Measurements from ENCODE around the gene EPRS1.
"Not testable (repeated sequence)": the region's sequence is repeated elsewhere in the genome, so short reads cannot be mapped to it uniquely, and the experiment has no call there.

Gene EPRS1

DNA sequence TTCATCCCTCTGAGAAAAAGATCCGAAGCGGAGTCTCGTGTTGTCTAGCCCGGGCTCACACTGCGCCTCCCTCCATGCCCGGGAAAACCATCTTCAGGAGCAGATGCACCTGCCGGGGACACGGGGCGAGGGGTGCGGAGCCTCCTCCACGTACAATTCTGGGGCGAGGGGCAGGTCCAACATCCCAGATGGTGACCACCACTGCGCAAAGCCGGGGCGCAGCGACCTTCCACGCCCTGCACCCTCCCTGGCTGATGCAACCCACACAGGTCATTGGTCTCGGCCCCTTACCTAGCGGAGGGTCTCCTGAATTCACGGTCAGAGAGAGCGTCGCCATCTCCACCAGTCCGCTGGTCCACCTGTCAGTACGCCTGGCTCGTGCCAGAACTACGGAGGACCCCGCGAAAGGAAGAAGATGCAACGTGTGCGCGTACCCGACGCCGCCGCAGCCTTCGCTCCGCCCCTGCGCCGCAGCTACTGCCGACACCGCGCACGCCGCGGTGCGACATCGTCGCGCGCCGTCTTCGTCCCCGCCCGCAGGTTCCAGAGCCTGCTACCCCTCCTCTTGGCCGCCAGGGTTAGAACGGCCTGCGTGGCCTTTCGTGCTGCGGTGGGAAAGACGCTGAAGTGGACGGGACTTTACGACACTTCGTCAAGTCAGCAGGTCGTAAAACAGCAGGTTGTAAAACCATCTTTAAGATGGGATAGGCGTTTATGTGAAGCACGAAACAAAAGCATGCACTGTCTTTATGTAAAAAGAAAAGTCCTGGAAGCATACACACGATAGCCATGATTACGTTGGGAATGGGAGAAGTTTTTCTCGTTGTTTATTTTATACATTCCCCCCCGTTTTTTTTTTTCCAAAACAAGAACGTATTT, at the start of gene EPRS1:
Gene EPRS1 (minus strand): TSS at position 454 of the 879 bp plus-strand sequence. CDS start 117 bp downstream, at position 337.
- DNase-seq = peak; percentile 97 to 98 (median 97)

DNA sequence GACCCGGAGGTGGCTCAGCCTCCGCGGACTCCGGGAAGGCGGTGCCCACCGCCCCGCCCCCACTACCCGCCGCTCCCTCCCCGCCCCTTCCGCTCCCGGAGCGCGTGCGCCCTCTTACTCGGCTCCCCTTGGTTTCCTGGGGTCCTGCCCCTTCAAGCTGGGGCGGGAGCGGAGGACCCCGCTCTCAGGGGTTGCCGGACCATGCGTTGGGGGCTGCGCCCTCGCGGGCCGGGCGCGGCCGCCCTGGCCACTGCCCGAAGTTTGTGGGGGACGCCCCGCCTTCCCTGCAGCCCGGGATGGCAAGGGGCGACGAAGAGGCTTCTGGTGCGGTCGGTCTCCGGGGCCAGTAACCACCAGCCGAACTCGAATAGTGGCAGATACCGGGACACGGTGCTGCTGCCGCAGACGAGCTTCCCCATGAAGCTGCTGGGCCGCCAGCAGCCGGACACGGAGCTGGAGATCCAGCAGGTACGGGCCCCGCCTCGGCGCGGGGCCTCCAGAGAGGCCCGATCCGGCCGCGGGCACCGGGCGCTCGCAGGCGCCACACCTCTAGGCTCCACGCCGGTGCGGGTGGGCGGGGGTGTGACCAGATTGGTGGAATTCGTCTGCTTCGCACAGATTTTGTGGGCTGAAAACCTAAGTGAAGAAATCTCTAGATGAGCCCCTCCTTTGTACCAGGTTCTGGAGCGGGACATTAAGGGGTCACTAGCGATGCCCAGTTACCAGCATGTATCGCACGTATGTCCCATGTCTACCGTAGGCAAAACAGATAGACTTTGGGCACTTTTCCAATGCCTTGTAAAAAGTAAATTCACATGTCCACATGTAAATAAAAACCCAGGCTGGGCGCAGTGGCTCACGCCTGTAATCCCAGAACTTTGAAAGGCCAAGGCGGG, 48.0 kb upstream of the EPRS1 start, which contains the start of gene IARS2:
Gene IARS2 (plus strand): TSS at position 117 of the 896 bp plus-strand sequence. CDS start 85 bp downstream, at position 202.
- DNase-seq = peak; percentile 87 to 96 (median 93)

DNA sequence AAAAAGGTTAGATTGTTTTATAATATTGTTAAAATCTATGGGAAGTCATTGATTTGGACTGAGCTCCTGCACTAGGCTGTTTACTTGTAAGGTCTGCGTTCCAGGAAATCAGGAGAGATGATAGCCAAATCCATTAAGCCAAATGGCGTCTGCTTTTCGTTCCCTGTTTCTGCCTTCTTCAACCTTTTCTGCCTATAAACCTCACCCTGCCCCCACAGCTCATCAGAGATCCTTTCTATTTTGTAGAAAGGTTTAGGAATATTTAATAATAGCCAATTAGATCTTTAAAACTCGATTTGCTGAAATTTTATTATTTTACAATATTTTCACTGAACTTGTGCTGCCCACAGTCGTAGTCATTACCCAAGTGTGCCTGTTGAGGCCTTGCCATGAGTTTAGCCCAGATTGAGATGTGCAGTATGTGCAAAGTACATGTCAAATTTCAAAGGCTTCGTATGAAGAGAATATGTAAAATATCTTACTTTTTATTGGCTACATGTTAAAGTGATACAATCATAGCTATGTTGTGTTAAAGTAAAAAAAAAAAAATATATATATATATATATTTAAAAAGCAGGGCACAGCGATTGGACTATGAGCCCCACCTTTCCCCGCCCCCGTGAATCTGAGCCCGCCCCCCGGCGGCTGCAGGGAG, 47.2 kb upstream of the EPRS1 start:
- no peak for DNase-seq

DNA sequence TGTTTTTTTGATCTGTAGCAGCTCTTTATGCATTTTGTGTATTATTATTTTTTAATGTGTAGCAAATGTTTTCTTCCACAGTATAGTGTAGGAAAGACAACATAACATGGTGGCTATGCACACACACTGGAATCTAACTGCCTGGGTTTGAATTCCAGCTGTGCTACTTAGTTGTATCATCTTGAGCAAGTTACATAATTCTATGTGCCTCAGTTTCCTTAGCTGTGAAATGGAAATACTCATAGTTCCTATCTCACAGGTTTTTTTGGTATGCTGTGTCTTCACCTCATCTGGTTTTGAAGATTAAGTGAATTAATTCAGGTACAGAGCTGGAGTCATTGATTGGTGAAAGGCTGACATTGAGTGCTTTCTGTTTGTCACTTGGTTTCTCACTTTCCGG, 46.4 kb upstream of the EPRS1 start:
- DNase-seq = no peak

DNA sequence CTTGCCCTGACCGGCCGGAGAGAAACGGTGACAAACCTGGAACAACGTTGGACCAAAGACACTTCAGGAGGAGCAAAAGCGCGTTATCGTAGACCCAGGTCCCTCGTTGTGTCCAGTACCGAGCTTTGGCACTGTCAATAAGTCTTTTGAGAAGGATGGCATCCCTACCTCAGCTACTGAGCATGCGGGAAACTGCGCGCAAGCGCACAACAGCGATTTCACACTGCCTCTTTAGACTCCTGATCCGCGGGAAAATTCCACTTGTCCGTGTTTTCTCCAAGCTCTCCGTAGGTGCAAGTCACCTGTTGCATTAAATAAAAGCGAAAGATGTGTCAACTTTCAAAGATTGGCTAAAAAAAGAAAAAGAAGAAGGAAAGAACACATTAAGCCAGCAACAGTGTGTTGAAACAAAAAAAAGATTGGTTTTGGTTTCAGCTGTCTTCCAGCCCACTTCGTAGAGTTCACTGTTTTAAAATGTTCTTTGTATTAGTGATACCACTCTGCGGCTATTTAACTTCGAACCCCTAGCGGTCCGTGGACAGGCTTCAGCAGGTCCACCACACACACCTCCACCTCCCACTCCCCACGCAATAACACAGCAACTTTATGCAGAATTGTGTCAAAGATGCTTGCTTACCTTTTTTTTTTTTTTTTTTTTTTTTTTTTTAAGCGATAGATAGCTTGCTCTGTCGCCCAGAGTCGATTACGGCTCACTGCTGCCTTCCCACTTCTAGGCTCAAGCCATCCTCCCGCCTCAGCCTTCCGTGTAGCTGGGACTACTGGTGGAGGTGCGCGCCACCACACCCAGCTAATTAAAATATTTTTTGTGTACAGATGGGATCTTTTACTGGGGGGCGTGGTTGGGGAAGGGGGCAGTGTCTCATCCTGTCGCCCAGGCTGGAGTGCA, 43.6 kb upstream of the EPRS1 start, which contains the start of gene BPNT1:
Gene BPNT1 (minus strand): TSS at position 139 of the 907 bp plus-strand sequence. CDS start 9,942 bp downstream, outside the sequence.
- peak; percentile 95 to 97 (median 97) for DNase-seq

DNA sequence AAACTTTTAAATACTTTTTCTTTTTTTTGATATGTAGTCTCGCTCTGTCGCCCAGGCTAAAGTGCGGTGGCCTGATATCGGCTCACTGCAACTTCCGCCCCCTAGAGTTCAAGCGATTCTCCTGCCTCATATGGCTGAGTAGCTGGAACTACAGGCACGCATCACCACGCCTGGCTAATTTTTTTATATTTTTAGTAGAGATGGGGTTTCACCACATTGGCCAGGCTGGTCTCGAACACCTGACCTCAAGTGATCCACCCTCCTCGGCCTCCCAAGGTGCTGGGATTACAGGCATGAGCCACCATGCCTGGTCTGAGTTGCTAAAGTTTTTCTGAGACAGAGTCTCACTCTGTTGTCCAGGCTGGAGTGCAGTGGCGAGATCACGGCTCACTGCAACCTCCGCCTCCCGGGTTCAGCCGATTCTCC, 40.0 kb upstream of the EPRS1 start:
- DNase-seq = not testable (repeated sequence)

DNA sequence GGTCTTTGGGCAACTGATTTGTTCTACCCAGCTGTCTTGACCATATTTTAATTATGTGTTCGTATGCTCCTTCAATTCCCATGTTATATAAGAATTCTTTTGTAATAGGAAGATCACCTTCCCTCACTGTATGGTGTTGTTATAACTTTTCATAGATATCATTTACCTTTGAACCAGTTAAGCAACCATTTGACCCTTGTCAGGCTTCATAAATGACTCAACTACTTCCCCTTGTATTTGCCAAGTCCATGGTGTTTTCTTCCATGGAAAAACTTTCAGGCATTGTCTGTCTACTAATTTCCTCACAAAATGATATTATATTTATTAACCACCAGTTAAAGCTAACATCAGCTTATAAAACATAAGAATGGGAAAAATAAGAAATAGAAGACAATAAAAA, 38.2 kb upstream of the EPRS1 start:
- DNase-seq = peak in 2 of 3 donors; percentile 22 to 26

DNA sequence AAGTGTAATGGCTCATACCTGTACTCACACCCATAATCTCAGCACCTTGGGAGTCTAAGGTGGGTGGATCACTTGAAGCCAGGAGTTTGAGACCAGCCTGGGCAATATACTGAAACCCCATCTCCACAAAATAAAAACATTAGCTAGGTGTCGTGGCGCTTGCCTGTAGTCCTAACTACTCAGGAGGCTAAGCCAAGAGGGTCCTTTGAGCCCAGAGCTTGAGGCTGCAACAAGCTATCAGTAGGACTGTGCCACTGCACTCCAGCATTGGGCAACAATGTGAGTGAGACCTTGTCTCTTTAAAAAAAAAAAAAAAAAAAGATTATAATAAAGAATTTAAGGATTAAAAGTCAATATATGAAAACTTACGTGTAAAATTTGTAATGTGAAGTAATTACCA, 31.6 kb upstream of the EPRS1 start:
- DNase-seq = no peak

DNA sequence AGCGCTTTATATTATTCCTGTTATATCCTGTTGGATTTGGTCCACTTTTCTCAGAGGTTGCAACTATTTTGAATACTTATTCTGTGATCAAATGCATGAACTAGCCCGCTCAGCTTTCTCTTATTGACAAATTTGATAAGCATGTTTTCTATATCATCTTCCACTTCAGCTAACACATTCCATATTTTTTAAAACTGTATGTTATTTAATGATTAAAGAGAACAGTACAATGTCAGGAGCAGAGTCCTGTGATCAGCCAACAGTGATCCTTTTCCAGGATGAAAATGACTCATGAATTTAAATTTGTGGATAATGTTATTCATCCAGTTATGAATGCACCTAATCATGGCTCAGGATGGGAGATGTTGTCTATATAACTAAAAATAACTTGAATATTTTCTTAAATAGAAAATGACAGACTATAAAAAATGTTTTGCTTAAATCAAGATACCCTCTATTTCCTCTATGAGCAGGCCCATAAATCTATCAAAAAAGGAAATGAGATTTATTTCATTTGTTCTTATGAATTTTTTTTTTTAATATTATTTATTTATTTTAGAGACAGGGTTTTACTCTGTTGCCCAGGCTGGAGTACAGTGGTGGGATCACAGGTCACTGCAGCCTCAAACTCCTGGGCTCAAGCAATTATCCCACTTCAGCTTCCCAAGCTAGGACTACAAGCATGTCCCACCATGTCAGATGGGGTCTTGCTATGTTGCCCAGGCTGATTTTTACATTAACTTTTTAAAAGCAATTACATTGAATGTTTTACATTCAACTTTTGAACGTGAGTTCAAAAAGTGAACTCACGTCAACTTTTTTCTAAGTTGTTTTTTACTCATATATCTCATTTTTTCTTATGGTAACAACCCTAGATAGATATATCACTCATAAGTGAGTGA, 30.8 kb upstream of the EPRS1 start:
- DNase-seq = no peak

DNA sequence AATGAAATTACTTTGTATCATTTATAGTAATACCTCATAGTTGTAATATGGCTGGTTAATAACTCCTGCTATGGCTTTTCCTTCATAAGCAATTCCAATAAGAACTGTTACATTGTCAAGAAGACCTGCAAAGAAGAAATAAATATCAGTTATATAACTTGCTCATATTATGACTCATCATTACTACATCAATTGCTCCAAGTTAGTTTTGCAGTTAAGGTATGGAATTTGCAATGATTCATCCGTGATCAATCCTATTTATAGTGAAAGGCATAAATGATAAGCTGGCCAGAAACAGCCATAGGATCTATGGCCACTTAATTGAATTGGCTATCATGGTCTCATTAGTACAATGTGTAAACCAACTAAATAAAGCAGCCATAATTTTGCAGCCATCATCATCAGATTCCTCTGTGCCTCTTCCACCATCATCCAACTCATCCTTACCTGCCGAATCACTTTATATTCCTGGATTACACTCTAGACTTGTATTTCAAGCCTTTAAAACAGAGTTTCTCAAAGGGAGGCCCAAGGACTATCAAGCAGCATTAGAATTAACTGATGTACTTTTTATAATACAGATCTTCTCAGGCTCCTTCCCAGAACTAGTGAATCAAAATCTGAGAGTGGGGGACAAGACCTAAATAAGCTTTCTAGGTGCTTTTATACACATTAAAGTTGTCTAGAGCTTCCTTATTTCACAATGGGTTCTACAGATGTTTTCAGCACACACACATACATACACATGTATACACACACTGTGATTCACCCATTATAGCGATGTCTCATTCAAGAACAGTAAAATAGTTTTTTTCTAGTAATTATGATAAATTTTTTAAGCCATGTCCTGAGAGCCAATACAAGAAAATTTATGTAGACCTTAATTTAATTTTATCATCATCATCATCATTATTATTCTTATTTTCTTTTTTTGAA, 21.2 kb upstream of the EPRS1 start:
- DNase-seq = no peak

DNA sequence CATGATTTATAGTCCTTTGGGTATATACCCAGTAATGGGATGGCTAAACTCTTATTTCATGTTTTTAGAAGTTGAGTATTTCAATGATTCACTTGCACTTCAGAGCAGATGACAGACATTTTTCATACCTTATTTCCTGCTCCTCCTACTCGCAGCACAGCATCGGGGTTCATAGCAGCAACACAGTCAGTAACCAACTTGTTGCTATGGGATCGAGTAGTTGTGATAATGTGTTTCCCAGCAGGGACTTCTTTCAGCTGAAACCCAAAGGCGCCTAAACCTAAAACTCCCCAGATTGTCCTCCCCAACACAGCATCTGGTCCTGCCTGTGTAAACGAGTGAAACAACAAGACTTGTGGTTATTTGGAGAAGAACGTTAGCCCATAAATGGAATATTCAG, 16.3 kb upstream of the EPRS1 start:
- DNase-seq = no peak

DNA sequence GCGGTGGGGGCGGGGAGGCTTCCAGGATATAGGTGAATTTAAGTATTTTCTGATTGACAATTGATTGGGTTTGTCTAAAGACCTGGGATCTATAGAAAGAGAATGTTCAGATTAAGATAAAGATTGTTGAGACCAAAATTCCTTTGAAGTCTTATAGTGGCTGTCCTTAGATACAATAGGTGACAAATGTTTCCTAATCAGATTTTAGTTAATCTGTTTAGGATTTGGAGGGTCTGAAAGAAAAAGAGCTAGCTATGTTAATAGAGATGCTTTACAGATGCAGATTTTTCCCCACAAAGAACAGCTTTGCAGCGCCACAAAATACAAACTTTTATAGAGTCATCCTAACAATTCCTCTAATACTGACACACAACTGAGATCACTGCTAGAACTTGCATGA, 14.6 kb upstream of the EPRS1 start:
- no peak for DNase-seq

DNA sequence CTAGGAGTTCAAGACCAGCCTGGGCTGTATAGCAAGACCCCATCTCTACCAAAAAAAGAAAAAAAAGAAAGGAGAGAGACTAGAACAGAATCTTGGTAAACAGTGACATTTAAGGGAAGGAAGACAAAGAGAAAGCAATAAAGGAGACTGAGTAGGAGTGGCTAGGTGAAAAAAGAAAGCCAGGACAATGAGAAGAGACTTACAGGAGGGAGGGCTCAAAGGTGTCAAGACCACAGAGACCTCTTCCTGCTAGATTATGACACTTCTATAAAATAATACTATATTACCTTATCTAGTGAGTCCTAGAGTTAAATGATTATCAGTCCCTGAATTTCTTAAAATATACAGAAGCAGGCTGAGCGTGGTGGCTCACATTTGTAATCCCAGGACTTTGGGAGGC, 10.1 kb upstream of the EPRS1 start:
- DNase-seq = no peak

DNA sequence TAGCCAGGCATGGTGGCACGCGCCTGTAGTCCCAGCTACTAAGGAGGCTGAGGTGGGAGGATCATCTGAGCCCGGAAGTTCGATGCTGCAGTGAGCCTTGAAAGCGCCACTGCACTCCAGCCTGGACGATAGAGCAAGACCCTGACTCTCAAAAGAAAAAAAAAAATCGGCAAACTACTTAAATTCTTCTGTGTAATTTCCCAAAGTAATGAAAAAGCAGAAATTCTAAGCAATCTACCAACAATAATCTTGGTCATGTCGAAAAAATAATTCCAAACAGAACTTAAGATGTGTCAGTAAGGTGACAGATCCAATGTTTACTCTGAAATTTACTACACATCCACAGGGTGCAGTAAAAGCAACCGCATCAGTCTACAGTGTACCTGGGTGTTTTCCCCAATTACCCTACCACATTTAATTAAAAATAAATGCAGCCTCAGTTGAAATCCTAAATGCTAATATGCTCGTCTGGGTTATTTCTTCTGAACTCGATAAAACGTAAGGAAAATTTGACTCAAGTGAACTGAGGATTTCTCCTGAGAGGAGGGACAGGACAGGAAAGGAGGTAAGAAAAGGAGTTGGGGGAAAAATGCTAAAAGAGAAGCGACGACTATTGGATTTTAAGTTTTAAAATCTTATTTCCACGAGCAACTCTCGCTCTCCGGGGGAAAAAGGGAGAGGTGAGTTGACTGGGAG, 801 bp downstream of the EPRS1 start:
- no peak for DNase-seq

DNA sequence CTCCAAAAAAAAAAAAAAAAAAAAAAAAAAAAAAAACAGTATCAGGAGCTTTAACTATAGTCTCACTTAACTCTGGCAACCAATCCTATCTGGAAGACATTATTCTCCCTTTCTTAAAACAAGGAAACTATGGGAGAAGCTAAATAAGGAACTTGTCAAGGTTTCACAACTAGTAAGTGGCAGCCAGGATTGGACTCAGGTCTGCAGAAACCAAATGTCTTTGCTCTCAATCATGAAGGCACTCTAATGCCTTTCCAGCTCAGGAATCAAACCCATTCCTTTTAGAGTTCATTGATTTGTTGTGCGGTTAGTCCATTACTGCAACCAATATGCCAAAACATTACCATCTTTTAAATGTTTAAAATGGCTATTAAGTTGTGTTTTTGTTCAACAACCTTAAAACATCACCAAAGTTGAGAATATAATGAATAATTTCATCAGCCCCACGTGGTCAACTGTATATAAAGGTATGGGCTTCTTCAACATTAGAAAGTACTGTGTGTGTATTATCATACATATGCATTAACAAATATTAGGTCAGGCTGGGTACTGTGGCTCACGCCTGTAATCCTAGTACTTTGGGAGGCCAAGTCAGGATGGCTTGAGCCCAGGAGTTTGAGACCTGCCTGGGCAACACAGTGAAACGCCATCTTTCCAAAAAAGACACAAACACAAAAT, 1.5 kb downstream of the EPRS1 start:
- peak; percentile 29 to 50 (median 46) for DNase-seq

DNA sequence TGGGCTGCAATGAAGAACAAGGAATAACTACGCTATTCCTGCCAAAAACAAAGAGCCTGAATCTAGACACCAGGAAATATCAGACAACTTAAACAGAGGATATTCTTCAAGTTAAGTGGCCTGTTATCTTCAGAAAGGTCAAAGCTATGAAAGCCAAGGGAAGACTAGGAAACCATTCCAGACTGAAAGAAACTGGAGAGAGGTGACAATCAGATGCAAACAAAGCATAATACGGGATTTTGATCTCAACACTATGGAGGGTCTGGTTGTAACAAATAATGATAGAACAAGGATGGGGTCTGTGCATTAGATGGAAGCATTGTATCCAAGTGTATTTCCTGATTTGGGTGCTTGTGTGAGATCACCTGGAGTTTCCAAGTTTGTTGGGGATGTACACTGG, 2.7 kb downstream of the EPRS1 start:
- DNase-seq = peak in 2 of 3 donors; percentile 16 to 21

DNA sequence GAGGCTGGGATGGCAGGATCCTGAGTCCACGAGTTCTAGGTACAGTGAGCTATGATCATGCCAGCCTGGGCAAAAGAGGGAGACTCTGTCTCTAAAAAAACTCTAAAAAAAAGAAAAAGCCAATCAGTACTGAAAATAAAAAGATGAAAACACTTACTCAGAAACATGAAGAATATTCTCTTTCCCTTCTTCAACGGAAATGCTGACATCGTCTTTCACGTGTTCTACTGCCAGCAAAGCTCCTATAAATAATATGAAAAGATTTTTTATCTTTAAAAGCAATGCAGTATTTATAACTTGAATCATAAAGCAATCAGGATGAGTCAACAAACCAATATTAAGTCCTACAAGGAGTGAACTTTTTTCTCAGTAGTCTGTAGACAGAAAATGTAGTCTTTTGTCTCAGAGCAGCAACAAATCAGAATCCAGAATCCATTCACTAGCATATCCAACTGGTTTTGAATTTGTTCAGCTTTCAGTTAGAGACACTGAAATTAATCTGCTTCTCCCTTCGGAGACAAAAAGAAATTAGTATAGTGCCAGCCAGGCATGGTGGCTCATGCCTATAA, 6.2 kb downstream of the EPRS1 start:
- no peak for DNase-seq

DNA sequence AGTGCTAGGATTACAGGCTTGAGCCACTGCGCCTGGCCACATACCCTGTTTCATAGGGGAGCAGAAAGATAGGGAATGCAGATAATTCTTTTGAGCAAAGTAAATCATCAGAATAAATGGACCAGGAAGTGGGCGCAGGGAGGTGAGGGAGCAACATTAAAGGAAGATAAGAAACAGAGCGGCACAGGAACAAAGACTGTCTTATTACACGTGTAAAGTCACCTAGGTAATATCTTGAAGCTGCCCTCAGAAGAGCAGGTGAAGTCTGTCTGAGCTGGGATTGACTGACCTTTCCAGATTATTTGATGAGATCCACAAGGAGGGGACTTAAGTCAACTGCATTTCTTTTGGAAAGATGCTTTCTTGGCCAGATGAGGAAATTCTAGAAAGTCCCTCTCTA, 7.7 kb downstream of the EPRS1 start:
- no peak for DNase-seq

Data from suppressor macrophage treated with lipopolysaccharide for 1 hour (primary cell).